NB4 (cell line): Measurements from ENCODE around the gene SFXN5.

Source experiments
- DNase-seq: peaks from one replicate; pipeline ENCODE4 v3.0.0; 2010; ENCODE audit warnings: low read depth
- H3K4me3 ChIP-seq: one replicate; pipeline ENCODE4 v1.5.1; 2011; ENCODE audit warnings: mild to moderate bottlenecking, low read depth, low read length, moderate library complexity
- MYC ChIP-seq: IDR thresholded peaks from 2 replicates; pipeline ENCODE4 v1.6.1; 2011; ENCODE audit warnings: low read depth, low read length
- POLR2A ChIP-seq: IDR thresholded peaks from 2 replicates; pipeline ENCODE4 v1.6.1; 2011; ENCODE audit warnings: mild to moderate bottlenecking; ENCODE audit not compliant: insufficient read length; ENCODE audit errors: extremely low read depth
- TF ChIP-seq, protein P1 (sequence below): IDR thresholded peaks from 2 replicates; pipeline ENCODE4 v1.6.1; 2011; ENCODE audit warnings: low read depth, low read length
- TF ChIP-seq, protein P2 (sequence below): IDR thresholded peaks from one replicate; pipeline ENCODE4 v1.5.1; 2012; ENCODE audit warnings: low read depth, low read length

The SFXN5 gene

DNA sequence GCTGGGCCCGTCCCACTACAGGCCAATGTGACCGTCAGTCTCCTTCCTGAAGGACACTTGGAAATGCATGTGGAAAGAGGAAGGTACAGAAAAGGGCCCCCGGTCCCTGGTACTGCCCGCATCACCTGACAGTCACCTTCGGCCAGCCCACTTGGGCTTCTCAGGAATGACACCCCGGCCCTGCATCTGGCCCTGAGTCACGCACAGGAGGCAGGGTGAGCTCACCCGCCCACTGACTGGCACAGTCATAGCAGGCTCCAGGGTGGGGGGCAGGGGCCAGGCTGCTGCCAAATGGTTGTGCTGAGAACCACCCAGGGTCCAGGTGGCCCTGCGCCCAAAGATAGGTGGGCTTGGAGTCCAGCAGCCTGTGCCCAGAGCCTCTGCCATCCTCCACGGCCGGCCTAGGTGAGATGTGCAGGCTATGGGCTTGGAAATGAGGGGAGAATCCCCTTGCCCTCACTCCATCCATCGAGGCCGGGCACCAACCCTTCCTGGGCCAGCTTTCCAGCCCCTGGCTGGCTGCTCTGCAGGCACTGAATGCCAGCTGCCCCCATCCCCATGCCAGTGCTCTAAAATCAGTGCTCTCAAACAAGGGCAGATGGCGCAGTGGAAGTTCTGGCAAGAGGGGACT, 140.1 kb downstream of the SFXN5 start:
- DNase-seq: no peak

DNA sequence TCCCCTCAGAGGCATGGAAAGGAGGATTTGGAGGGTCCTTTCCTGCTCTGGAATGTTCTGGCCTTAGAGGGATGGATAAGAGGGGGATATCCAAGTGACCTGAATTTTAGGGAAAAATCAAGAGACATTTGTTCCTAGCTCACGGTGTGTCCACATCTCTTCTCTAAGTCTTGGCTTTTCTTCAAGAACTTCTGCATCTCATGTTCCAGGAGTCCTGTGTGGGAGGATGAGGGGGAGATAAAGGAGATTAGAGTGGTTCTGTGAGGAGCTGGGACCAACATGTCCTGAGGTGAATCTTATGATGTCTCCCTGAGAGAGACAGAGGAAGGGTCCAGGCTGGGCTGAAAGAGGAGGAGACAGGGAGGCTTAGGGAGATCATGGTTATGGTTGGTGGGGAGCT, 142.5 kb downstream of the SFXN5 start:
- TF ChIP-seq, protein P1, sequence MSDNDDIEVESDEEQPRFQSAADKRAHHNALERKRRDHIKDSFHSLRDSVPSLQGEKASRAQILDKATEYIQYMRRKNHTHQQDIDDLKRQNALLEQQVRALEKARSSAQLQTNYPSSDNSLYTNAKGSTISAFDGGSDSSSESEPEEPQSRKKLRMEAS: no peak
- TF ChIP-seq MYC (no peak), POLR2A (no peak)
- TF ChIP-seq, protein P2, sequence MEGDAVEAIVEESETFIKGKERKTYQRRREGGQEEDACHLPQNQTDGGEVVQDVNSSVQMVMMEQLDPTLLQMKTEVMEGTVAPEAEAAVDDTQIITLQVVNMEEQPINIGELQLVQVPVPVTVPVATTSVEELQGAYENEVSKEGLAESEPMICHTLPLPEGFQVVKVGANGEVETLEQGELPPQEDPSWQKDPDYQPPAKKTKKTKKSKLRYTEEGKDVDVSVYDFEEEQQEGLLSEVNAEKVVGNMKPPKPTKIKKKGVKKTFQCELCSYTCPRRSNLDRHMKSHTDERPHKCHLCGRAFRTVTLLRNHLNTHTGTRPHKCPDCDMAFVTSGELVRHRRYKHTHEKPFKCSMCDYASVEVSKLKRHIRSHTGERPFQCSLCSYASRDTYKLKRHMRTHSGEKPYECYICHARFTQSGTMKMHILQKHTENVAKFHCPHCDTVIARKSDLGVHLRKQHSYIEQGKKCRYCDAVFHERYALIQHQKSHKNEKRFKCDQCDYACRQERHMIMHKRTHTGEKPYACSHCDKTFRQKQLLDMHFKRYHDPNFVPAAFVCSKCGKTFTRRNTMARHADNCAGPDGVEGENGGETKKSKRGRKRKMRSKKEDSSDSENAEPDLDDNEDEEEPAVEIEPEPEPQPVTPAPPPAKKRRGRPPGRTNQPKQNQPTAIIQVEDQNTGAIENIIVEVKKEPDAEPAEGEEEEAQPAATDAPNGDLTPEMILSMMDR: no peak
- H3K4me3 ChIP-seq: no peak overlapping the region
- no peak for DNase-seq

More for the DNA sequence above, 140.1 kb downstream of the SFXN5 start:
- no peak overlapping the region for H3K4me3 ChIP-seq
- TF ChIP-seq POLR2A (no peak), MYC (no peak)
- TF ChIP-seq, protein P2: no peak
- TF ChIP-seq, protein P1: no peak

DNA sequence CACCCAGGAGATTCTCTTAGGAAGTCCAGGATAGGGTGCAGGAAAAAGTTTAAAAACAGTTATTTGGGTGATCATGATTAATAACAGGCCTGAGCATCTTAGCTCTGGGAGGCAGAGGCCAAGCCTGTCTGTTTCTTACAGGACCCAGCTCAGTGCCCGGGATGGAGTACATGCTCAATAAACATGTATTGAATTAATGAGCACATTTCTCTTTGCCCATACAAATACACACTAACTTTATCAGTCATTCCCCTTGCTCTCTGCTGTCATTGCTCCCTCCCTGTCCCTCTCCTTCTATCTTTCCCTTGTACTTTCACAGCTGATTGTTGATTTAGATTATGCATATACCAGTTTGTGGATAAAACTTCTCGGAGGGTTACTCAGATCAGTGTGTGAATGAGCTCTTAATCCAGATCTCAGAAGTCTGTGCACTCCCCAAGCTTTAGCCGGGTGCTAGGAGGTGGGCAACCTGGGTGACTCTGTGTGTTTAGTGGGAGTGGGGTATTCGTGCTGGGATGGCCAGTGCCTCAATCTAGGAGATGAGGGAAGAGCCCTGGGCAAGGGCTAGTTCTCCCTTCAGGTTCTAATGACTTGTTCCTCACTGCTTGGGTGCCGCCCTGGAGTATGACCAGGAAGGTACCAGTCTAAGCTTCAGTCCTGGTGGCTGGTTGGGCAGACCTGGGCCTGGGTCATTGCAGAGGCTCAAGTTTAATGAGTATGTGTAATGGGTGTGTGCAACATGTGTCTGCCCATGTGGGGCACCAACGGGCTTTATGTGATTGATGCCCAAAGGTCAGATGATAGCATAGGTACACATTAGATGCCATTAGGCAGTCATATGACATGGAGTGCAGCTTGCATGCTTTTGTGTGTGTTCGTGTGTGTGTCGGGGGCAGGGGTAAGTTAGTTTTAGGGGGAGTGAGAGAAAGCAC, 143.6 kb downstream of the SFXN5 start:
- no peak for DNase-seq
- no peak overlapping the region for H3K4me3 ChIP-seq
- TF ChIP-seq MYC (no peak), POLR2A (no peak)
- TF ChIP-seq, protein P2: no peak
- TF ChIP-seq, protein P1: no peak

DNA sequence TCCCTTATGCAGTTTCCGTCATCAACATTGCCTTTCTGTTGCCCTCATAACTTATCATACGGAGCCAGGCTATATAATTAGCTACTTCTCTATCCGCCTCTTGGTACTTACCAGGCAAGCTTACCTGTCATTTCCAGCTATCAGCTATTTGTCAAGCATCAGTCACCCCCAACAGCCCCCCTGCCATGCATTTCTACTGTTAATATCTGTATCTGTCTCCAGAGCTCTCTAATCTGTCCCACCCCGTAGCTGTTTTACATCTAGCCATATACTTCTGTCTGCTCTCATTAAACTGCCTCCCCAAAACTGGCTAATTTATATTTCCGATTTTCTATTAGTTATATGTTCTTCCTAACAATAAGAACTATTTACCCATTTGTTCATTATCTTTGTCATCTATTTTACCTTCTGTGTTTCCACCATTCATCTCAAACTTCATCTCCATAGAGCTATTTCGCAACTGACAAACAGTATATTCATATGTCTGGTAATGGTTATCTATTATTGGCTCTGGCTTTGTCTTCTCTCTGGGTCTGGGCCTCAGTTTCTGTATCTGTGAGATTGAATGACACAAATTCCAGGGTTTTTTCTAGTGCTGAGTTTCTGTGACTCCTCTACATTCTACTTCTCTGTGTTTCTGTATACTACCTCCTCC, 144.6 kb downstream of the SFXN5 start:
- H3K4me3 ChIP-seq: no peak overlapping the region
- TF ChIP-seq, protein P2: no peak
- TF ChIP-seq MYC (no peak), POLR2A (no peak)
- TF ChIP-seq, protein P1: no peak
- no peak for DNase-seq

DNA sequence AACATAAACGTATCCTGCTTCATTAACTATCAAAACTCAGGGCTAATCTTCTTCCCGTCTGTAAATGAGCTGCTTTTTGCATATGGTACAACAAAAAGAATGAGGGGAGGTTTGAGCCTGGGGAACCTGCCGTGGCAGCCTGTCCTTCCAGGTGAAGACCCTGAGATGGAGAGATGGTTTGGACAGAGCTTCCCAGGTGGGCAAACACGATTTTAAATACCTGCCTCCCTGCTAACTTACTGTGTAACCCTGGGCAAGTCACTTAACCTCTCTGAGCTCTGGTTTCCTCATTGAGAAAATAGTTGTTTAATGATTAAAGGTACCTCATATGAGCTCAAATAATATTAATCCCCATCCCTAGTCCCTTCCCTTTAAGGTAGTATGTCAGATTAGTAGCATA, 145.1 kb downstream of the SFXN5 start:
- no peak overlapping the region for H3K4me3 ChIP-seq
- DNase-seq: no peak
- TF ChIP-seq POLR2A (no peak), MYC (no peak)
- TF ChIP-seq, protein P2: no peak
- TF ChIP-seq, protein P1: no peak
